ENCODE results near the gene JUN. TPM values are rescaled to one million over a fixed set of nuclear protein-coding genes. Genes with fewer than 3 reads are reported as not detected.

Gene JUN
- total and polyA plus RNA-seq, 2 experiments from 2014 or later = 23.3 to 28.5 TPM

- no peak overlapping the region for H3K27ac ChIP-seq (ENCODE audit: low read depth)
- H3K9me3 Mint-ChIP-seq = peaks cover 25% of the 10 kb centered on the region
- no peaks in the 10 kb centered on the region for H3K36me3 ChIP-seq (ENCODE audit: insufficient read depth)
- TF ChIP-seq ETS1 (IDR thresholded peaks at IDR 0.05) (no peak), NANOG (IDR thresholded peaks at IDR 0.05; ENCODE audit: borderline replicate concordance) (no peak), ZNF331 (CRISPR knock-in tag; IDR thresholded peaks at IDR 0.05; ENCODE audit: low read depth) (no peak), EZH2phosphoT487 (IDR thresholded peaks at IDR 0.05; ENCODE audit: unreplicated experiment) (no peak), ZNF462 (CRISPR knock-in tag; IDR thresholded peaks at IDR 0.05) (no peak), CREB1 (CRISPR knock-in tag; IDR thresholded peaks at IDR 0.05; ENCODE audit: low read depth) (no peak), ZNF114 (CRISPR knock-in tag; IDR thresholded peaks at IDR 0.05) (no peak), STAT1 (IDR thresholded peaks at IDR 0.05; ENCODE audit: unreplicated experiment) (no peak), JUNB (IDR thresholded peaks at IDR 0.05; ENCODE audit: unreplicated experiment) (no peak), POLR2AphosphoS5 (IDR thresholded peaks at IDR 0.05; ENCODE audit: low read depth) (no peak), EZH2 (IDR thresholded peaks at IDR 0.05; ENCODE audit: low read depth, unreplicated experiment) (no peak), CTCF (conservative IDR thresholded peaks at IDR 0.05; ENCODE audit: low read depth in 2 of 2) (no peak)
- TF ChIP-seq, protein P1, sequence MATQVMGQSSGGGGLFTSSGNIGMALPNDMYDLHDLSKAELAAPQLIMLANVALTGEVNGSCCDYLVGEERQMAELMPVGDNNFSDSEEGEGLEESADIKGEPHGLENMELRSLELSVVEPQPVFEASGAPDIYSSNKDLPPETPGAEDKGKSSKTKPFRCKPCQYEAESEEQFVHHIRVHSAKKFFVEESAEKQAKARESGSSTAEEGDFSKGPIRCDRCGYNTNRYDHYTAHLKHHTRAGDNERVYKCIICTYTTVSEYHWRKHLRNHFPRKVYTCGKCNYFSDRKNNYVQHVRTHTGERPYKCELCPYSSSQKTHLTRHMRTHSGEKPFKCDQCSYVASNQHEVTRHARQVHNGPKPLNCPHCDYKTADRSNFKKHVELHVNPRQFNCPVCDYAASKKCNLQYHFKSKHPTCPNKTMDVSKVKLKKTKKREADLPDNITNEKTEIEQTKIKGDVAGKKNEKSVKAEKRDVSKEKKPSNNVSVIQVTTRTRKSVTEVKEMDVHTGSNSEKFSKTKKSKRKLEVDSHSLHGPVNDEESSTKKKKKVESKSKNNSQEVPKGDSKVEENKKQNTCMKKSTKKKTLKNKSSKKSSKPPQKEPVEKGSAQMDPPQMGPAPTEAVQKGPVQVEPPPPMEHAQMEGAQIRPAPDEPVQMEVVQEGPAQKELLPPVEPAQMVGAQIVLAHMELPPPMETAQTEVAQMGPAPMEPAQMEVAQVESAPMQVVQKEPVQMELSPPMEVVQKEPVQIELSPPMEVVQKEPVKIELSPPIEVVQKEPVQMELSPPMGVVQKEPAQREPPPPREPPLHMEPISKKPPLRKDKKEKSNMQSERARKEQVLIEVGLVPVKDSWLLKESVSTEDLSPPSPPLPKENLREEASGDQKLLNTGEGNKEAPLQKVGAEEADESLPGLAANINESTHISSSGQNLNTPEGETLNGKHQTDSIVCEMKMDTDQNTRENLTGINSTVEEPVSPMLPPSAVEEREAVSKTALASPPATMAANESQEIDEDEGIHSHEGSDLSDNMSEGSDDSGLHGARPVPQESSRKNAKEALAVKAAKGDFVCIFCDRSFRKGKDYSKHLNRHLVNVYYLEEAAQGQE (IDR thresholded peaks at IDR 0.05; ENCODE audit: unreplicated experiment) = no peak
- H3K4me3 Mint-ChIP-seq = no peak overlapping the region
- H3K27me3 Mint-ChIP-seq (ENCODE audit: insufficient read depth, low read depth, poor library complexity) = peaks cover 1% of the 10 kb centered on the region
- H3K4me1 ChIP-seq (ENCODE audit: insufficient read depth) = no peaks in the 10 kb centered on the region
- no peaks in the 10 kb centered on the region for H3F3A ChIP-seq (replicated peaks; ENCODE audit: low read depth)
- H3K79me2 ChIP-seq (replicated peaks; ENCODE audit: insufficient read depth) = no peaks in the 10 kb centered on the region
- H3K27ac Mint-ChIP-seq = no peak overlapping the region
- no peak overlapping the region for H2AFZ ChIP-seq
- H4K20me1 ChIP-seq (replicated peaks; ENCODE audit: insufficient read depth) = no peaks in the 10 kb centered on the region
- H3K36me3 Mint-ChIP-seq (ENCODE audit: low read depth) = peaks cover 20% of the 10 kb centered on the region; the same call in 2 of the 3 replicates
- H3K27me3 ChIP-seq (ENCODE audit: insufficient read depth) = no peaks in the 10 kb centered on the region
- no peak overlapping the region for H3K4me3 ChIP-seq
- H3K4me1 Mint-ChIP-seq = no peaks in the 10 kb centered on the region
- DNase-seq (ENCODE audit: low spot score) (no peak), ATAC-seq (no peak)
- H3K9me2 ChIP-seq (ENCODE audit: insufficient read depth) = peaks cover 3% of the 10 kb centered on the region; the same call in 1 of the 2 replicates
- no peak overlapping the region for H3K4me2 ChIP-seq
Observed at GRCh38 chr1:58829866-58830265, 46.0 kb upstream of the JUN start.

Data from GM23338 (cell line).